ENCODE measurements around the gene NOTCH3.

DNA sequence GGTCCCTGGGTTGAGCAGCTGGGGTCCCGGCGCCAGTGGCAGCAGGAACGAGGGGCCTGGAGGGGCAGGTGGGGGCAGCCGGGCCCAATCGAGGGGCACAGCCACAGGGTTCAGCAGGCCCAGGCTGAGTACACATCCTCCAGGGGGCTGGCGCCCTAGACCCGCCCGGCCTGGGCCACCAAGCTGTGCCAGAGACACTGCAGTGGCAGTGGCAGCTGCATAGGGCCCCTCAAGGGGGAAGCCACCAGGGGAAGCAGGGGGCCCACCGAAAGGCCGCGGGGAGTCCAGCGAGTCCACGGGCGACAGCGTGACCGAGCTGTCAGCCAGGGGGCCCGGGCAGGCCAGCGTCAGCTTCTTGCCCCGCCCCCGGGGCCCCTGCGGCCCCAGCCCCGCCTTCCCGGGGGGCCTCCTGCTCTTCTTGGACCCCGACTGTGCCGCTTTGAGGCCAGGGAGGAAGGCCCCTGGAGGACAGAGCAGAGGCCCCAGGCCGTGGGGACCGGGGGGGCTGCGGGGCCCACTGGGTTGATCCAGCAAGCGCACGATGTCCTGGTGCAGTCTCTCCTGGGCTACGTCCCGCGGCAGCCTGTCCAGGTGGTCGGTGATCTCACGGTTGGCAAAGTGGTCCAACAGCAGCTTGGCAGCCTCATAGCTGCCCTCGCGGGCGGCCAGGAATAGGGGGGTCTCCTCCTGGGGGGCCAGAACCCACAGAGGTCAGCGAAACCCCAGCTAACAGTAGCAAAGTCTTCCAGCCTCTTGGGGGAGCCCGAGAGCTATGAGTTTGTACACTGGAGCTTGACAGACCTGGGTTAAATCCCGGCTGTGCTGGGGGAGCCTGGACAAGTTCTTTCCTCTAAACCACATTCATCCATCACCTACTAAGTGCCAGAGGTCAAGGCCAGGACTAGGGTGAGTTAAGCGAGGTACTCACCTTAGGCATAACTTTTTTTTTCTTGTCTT is 39.5 kb downstream of the NOTCH3 start:
- TF ChIP-seq, protein P1, sequence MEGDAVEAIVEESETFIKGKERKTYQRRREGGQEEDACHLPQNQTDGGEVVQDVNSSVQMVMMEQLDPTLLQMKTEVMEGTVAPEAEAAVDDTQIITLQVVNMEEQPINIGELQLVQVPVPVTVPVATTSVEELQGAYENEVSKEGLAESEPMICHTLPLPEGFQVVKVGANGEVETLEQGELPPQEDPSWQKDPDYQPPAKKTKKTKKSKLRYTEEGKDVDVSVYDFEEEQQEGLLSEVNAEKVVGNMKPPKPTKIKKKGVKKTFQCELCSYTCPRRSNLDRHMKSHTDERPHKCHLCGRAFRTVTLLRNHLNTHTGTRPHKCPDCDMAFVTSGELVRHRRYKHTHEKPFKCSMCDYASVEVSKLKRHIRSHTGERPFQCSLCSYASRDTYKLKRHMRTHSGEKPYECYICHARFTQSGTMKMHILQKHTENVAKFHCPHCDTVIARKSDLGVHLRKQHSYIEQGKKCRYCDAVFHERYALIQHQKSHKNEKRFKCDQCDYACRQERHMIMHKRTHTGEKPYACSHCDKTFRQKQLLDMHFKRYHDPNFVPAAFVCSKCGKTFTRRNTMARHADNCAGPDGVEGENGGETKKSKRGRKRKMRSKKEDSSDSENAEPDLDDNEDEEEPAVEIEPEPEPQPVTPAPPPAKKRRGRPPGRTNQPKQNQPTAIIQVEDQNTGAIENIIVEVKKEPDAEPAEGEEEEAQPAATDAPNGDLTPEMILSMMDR (IDR thresholded peaks at IDR 0.05 in 4 of 5, conservative IDR thresholded peaks at IDR 0.05 in 1 of 5) = no peak
- TF ChIP-seq POLR2A (IDR thresholded peaks at IDR 0.05) = no peak

All from gastrocnemius medialis (tissue), 4 donors.